ENCODE data around the gene CPXM2.

CPXM2 gene

DNA sequence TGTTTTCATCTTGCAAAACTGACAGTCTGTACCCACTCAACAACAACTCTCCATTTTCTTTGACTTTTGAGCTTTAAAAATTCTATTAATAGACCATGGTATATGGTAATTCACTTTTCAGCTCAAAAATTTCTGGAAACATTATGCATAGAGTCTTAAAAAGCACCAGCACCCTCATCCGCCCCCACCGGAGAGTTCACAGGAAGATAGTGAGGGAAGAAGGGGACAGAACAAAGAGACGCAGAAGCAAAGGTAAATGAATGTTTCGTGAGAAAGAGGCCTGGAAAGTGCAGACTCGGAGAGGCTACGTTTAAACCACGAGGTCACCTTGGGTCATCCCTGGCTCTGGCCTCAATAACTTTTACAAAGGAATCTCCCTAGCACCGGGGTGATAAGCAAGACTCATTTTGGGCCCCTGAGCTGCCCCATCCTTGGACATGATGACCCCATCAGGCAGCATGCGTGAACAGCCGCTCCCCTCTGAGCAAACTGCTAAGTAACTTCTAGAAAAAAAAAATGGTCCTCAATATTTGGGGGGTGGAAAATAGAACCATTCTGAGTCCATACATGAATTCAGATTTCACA, 96.3 kb downstream of the CPXM2 start:
- no peak for DNase-seq

DNA sequence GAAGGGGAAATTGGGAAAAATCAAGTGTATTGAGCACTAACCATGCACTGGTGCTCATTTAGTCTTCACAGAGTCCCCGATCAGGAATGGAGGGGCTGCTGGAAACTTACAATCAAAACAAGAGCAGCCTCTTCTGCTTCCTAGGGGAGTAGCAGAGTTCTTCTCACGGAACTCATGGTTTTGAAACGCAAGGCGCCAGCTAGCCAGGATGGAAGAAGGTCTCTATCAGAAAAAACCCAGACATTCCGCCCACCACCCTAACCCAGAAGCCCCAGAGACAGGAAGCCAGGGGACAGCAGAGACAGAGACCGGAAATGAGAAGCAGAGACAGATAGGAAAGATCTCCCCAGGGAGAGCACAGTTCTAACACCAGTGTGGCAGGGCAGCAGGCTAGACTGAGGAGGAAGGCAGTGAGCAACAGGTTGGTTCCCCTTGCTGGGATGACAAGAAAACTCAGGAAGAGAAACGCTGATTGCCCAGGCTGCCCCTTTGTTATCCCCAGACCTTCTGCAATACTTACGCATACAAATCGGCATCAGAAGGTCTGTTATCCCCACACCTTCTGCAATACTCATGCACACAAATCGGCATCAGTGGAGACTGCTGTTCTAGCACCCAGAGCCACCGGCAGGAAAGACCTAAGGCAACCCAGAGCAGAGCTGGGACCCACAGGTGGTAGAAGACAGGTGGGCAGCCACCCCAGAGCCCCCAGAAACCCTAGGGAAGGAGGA, 99.2 kb downstream of the CPXM2 start:
- DNase-seq: no peak

DNA sequence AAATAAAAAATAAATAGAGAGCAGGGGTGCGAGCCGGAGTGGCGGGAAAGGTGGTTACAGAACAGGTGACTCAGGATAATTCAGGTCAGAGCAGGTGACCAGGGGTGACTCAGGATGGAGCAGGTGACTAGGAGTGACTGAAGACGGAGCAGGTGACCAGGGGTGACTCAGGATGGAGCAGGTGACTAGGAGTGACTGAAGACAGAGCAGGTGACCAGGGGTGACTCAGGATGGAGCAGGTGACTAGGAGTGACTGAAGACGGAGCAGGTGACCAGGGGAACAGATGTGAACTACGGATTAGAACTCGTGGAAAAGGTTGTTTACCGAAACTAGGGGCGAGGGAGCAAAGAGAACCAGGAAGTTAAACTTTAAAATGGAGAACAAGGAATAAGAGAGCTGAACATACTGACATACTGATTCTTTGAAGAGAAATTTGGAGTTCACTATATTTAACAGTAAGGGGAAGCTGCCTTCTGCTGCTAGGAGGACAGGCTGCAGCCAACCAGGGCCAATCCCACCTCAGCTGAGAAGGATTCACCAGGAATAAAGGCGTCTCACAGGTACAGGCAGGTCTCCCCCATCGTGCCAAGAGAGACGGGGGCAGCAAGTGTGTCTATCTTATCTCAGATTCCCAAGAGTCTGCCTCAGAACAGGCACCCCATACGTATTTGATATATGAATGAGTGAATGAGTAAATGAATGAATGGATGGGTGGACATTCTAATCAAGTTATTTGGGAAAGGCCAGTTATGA, 101.3 kb downstream of the CPXM2 start:
- no peak for DNase-seq

DNA sequence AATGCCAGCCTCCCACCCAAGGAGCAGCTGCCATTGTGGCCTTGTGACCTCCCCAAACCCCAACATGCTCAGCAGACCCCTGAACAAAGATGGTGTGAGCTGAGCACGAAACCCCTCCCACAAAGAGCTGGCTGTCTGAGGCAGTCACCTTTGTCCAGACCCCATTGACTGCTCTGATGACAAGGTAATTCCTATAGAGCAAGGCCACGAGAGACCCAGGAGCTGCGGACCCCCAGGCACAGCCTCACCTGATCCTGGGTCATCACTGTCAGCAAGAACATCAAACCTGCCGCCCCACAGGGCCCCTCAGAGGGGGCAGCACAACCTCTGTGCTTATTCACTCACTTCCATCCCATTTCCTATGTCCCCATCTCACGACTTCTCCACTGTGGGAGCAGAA, 102.6 kb downstream of the CPXM2 start:
- DNase-seq: no peak

DNA sequence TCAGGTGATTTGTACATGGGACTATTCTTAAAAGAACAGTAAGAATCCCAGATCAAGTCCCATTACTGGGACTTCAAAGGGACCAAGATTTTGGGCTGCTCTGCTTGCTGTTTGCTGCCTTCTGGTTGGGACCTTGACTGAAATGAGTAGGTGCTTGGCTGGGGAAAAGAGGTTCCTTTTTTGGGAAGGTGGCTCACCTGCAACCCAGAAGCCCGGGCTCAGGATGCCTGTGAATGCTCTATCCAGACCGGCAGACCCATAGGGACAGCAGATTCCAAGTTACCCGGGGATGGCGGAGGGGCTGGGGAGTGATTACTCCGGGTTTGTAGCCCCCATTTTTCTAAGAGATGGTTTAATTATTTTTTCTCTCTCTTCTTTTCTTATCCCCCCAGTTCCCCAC, 104.0 kb downstream of the CPXM2 start:
- no peak for DNase-seq

DNA sequence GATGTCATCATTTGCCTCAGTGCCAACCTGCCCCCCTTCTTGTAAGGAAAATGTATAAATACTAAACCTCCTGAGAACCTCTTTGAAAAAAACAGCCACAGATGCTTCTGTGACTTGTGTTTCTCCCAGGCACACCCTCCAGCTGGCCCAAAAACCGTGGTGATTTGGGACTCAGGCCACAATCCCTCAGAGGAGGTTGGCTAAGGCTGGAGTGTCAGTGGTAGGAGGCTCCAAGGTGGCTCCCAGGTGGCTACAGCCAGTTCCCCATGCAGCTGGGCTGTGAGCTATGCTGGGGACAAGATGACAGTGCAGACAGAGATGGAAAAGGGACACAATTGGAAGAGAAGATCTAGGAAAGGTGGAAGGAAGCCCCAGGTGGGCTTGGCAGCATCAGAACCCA, 104.7 kb downstream of the CPXM2 start:
- no peak for DNase-seq

DNA sequence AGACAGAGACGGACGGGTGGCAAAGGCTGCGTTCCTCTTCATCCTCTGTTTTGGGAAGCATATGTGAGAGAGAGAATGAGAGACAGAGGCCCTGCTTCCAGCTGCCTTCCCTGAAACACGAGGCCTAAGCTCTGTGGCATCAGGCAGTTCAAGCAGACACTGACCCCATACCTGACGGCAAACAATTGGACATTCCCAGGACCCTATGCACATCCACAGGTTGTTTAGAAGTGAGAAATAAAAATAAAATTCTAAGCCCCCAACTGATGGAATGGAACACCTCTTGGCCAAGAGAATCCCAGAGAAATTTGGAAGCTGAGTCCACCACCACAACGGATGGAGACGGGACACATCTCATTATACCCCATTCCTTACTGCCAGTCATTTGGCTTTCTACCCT, 105.3 kb downstream of the CPXM2 start:
- no peak for DNase-seq

DNA sequence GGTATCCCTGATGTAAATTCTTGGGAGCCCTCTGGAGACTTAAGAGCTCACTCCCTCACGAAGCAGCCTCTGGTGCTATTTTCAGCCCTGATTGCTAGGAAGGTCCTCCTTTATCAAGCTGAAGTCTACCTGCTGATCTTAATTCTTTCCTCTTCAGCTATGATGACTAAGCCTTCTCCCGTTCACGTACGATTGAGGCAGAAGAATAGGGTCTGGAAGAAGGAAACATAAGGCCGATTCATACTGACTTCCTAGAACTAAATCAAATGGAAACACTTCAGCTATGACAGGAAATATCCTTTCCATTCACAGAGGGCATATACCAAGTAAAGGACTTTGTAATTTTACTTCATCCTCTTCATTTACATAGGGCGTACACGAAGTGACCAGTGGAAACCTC, 107.0 kb downstream of the CPXM2 start:
- DNase-seq: no peak

DNA sequence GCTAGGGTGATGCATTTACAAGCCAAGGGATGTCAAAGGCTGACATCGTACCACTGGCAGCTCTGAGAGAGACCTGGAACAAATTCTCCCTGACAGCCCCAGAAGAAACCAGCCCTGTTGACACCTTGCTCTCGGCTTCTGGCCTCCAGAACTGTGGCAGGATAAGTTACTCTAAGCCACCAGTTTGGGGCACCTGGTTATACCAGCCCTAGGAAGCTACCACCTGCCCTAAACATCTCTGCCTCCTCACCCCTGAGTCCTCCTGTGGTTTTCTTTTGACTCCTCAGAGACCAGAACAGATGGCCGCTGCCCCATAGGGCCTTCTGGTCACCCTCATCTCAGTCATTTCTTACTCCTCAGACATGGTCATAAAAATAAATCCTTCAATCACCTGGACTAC, 107.4 kb downstream of the CPXM2 start:
- DNase-seq: no peak

DNA sequence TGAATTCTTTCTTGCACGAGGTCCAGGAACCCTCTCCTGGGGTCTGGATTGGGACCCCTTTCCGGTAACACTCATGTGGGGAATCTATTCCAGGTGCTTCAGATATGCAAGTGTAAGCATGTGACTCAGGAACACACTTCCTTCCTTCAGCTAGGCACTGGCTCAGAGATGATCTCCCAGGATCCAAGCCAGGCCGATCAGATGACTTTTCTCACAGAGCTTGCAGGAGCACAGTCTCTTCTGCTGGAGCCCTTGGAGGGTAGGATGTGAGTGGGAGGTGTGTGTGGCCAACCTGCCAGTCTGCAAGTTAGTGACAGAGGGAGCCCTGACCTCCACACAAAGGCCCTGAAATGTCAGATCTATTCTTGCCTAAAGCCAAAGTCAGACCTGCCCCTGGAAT, 108.3 kb downstream of the CPXM2 start:
- no peak for DNase-seq

DNA sequence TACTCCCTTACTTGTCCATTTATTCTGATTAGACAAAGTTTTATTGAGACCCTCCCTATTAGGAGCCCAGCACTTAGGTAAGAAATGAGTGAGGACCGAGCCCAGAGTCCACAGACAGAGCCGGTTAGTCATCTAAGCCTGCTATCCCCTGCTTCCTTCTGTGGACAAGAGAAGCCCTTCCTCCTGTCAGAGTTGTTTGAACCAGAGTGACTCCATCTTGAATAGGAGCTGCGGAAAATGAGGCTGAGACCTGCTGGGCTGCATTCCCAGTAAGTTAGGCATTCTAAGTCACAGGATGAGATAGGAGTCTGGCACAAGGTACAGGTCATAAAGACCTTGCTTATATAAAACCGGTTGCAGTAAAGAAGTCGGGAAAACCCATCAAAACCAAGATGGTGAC, 109.1 kb downstream of the CPXM2 start:
- DNase-seq: no peak

DNA sequence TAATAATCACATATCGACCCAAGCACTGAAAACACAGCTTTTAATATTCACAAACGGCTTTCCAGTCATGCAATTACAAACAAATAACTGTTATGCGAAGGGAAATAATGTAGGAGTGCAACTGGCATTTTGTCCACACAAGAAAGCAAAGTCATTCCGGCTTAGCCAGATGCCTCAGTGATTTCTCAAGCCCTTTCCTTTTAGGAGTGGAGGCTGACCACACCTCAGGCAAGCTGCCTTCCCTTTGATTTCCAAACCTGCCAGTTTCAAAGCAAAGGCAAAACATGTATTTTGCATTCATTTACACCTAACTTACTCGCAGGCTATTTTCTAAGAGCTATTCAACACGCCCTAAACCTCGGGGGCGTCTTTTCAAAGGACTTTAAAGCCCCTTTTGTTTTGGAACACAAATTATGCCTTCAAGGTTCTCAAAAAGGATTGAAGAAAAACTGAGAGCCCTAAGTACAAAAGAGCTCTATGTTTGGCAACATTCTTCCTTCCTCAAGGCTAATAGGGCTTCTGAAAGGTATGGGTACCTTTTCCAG, 109.6 kb downstream of the CPXM2 start:
- DNase-seq: no peak

DNA sequence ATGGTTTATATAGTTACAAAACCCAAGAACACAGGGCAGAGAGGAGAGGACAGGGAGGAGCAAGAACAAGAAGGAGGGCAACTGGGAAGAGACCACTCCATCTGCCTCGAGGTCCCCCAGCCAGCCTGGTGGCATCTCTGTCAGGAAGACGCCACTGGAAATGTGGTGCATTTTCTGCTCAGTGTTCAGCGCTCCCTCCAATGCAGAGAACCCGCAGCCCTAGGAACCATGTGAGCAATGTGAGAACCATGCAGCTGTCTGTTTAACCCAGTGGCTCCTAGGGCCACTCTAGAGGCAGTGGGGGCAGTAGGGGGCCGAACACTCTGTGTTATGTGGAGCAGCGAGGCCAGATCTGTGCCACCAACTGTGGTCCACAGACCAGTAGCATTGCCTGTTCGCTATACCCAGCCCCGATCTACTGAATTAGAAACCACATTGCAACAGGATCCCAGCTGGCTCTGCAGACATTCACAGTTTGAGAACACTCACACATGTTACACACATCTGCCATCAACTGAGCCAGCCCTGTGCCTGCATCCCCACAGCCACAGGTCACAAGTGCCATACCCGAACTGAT, 110.2 kb downstream of the CPXM2 start:
- no peak for DNase-seq

DNA sequence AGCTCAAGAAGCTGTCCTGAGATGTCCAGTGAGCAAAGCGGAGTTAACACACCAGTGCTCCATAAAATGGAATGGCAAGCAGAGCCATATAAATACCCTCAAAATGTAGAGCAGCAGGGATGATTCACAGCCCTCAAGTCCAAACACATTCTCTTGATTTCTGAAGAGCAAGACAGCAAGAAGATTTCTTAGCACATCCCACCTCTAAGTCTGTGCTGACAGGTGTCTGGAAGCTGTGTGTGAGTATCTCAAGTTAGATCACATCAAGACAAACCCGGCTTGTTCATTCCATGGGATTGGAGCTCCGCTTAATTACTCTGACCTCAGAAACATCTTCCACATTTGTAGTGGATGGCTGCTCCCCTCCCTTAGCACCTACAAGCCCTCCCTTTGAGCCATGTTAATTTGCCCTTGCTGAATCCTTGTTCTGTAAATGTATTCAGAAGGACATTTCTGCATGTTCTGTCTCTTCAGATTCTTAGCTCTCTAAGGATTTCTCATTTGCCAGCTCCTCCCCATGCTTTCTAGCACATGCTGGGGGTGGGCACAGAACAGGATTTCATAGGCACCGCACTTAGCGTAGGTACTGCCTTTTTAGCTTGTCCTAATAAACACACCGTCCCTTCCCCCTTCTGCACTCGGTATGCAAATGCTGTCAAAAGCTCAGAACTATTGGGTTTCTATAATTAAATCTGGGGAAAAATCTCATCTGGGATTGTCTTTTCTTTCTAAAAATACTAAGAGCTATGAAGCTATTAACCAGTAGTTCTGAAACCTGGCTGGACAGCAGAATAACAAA, 112.7 kb downstream of the CPXM2 start:
- DNase-seq: no peak

DNA sequence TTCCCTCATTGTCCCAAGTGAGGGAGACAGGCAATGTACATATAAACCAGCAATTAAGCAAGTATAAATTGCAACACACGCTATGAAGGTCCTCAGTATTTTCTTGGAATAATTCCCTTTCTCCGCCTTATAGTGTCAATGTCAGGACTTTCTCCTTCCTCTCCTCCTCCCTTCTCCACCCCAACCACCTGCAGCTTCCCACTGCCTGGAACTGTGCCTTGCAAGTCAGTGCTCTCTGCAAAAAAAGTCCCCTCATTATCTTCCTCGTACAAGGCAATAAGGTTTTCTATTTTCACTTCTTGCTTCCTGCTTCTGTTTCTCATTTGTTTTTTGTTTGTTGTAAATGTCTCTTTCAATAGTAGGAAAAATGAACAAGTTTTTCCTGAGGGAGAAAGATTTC, 113.7 kb downstream of the CPXM2 start:
- DNase-seq: no peak

DNA sequence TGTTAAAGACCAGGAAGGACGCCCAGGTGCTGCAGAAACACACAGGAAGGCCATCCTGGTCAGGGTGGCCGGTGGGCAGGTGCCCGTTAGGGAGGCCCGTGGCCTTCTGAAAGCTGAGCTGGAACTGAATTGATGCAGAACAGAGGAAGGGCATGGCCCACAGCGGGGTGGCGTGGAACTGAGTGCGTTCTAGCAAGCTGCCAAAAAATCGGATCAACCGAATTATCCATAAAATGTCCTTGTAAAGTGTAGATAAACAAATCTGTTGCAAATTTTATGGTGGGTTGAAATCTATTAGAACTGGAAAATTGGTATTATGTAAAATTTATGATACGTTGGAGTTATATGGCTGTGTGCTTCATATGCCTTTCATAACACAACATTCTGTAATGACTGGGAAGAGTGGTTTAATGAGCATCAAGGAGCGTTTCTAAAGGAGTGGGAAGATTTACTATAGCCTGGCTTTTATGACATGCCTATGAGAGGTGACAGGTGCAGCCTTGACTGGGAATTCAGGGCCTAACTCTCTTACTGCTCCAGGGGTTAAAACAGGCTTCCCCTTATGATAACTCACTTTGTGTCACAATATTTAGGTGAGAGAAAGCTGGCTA, 117.4 kb downstream of the CPXM2 start:
- DNase-seq: no peak

DNA sequence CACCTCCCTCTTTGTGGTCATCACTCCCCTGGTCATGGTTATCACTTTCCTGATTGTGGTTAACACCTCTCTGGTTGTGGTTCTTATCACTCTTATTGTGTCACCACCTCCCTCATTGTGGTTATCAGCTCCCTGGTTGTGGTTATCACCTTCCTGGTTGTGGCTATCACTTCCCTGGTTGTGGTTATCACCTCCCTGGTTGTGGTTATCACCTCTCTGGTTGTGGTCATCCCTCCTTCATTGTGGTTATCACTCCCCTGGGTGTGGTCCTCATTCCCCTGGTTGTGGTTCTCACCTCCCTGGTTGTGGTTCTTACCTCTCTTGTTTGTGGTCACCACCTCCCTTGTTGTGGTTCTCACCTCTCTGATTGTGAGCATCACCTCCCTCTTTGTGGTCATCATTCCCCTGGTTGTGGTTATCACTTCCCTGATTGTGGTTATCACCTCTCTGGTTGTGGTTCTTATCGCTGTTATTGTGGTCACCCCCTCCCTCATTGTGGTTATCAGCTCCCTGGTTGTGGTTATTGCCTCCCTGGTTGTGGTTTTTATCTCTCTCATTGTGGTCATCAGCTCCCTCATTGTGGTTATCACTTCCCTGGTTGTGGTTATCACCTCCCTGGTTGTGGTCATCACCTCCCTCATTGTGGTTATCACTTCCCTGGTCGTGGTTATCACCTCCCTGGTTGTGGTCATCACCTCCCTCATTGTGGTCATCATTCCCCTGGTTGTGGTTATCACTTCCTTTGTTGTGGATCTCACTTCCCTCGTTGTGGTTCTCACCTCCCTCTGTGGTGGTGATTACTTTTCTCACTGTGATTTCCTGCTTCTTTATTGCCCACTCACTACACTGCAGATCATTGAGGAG, 118.7 kb downstream of the CPXM2 start:
- DNase-seq: no peak

DNA sequence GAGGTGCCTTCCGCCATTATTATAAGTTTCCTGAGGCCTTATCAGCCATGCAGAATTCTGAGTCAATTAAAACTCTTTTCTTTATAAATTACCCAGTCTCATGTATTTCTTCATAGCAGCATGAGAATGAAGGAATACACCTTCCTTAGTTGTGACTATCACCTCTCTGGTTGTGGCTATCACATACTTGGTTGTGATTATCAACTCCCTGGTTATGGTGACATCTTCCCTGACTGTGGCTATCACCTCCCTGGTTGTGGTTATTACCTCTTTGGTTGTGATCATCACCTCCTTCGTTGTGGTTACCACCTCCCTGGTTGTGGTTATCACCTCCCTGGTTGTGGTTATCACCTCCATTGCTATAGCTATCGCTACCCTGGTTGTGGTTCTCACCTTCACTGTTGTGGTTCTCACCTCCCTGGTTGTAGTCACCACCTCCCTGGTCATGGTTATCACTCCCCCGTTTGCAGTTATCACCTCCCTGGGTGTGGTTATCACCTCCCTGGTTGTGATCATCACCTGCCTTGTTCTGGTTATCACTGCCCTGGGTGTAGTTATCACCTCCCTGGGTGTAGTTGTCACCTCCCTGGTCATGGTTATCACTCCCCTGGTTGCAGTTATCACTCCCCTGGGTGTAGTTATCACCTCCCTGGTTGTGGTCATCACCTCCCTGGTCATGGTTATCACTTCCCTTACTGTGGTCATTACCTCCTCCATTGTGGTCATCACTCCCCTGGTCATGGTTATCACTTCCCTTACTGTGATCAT, 119.5 kb downstream of the CPXM2 start:
- DNase-seq: no peak

DNA sequence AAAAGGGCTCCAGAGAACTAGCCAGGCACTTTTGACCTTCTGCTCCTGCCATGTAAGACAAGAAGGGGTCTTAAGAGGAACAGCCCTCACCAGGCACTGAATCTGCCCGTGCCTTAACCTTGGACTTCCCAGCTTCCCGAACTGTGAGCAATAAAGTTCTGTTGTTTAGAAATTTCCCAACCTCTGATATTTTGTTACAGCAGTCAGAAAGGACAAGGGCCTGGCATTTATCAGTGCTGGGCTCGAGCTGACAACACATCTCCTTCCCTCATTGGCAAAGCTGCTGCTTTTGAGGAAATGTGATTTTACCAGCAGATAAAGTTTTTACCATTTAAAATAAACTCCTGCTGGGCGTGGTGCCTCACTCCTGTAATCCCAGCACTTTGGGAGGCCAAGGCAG, 122.0 kb downstream of the CPXM2 start:
- DNase-seq: no peak

DNA sequence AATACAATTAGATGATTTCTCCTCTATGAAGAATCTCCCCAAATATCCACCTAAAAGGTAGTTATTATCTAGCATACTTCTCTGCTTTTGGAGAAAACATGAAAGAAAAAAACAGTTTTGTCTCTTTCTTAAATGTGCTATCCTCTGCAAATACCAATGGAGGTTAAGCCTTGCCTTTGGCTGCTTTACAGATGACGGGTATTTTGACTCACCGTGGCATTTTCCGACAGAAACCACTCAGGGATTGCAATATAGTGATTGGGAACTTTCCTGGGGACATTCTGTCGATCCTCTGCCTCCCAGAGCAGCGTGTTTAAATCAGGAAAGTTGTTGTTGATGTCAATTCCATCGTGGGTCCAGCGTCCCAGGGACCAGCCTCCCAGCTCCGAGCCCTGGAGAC, 124.8 kb downstream of the CPXM2 start:
- no peak for DNase-seq

DNA sequence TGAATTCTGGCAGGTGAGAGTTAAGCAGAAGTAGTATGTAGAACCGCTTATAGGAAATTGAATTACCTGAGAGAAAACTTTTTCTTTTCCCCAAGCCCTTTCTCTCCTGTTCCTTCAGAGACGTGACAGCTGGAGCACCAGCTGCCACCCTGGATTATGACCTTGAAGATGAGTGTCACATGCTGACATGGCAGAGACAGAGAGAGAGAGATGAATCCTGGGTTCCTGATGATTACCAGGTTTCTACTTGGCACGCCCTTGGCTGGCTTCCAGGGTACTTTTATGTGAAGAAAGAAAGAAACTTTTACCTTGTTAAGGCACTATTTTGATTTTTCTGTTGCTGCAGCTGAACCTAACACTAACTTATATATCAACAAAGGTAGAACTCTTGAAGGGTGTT, 125.6 kb downstream of the CPXM2 start:
- DNase-seq: no peak
